ENCODE results near the gene TMEM208. TPM values are rescaled to one million over a fixed set of nuclear protein-coding genes. Genes with fewer than 3 reads are reported as not detected.

Gene TMEM208
- total RNA-seq, 1 experiment from 2014 or later, result 53.5 TPM

DNA sequence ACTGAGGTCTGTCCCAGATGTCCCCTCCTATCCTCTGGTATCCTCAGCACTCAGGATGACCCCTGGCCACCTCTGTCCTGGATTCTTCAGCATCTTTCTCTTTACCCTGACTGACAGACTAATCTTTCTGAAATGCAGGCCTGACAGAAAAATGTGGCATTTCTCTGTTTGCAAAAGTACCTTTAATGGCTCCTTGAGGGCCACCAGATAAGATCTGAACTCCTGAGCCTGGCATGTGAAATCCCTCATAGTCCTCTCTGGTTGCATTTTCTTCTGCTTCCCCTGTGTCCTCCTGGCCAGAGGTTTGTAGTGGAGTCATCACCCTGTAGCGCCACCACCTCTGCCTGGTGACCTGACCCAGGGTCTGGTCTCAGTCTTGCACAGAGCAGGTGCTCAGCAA is 30.0 kb upstream of the TMEM208 start:
- intact Hi-C loops (cut with micrococcal nuclease; ENCODE audit: unreplicated experiment), result no loop called here
- Mint-ChIP-seq H3K36me3 (ENCODE audit: insufficient read depth, unreplicated experiment) (peaks cover 95% of the 10 kb centered on the region), H3K4me3 (ENCODE audit: low read depth, unreplicated experiment) (no peak overlapping the region)

DNA sequence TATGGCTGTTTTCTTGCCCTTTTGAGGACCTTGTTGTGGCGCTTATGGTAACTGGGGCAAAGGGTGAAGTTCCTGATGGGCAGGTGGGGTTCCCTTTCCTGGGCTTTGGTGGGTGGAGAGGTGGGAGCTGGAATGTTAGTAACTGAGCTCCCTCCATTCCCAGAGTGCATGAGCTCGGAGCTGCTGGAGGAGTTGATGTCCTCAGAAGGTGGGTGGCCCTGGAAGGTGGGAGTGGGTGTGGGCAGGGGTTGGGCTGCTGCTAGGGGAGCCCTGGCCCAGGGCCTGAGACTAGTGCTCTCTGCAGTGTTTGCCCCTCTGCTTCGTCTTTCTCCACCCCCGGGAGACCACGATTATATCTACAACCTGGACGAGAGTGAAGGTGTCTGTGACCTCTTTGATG is 29.2 kb upstream of the TMEM208 start:
- Mint-ChIP-seq H3K27me3 (ENCODE audit: unreplicated experiment) (no peaks in the 10 kb centered on the region), H3K36me3 (ENCODE audit: insufficient read depth, unreplicated experiment) (peaks cover 94% of the 10 kb centered on the region), H3K27ac (ENCODE audit: unreplicated experiment) (no peak overlapping the region), H3K9me3 (ENCODE audit: low read depth, unreplicated experiment) (no peaks in the 10 kb centered on the region), H3K4me1 (ENCODE audit: low read depth, unreplicated experiment) (peaks cover 38% of the 10 kb centered on the region), H3K4me3 (ENCODE audit: low read depth, unreplicated experiment) (no peak overlapping the region)
- no TSS peak for BruUV-seq (replicated peaks)
- no peak for DNase-seq
- CTCF ChIA-PET, result interaction anchor here (0.6 to 2.9 kb wide), 11 partner anchors 12 to 244 kb away, joined by 3 to 9 read pairs (median 5); partner anchors contain the start of genes FHOD1 and TMEM208
- intact Hi-C loops (cut with micrococcal nuclease; ENCODE audit: unreplicated experiment), result no loop called here
- no peak for TF ChIP-seq CTCF (IDR thresholded peaks at IDR 0.05; ENCODE audit: unreplicated experiment)

More for the DNA sequence above, 30.0 kb upstream of the TMEM208 start:
- CTCF ChIA-PET, result interaction anchor here (2.9 kb wide), 1 partner anchor 243 kb away, joined by 7 read pairs; no protein-coding TSS in a partner anchor
- no peak for DNase-seq
- no TSS peak for BruUV-seq (replicated peaks)
- no peaks in the 10 kb centered on the region for H3K27me3 Mint-ChIP-seq (ENCODE audit: unreplicated experiment)
- TF ChIP-seq CTCF (IDR thresholded peaks at IDR 0.05; ENCODE audit: unreplicated experiment), result no peak
- no peak overlapping the region for H3K27ac Mint-ChIP-seq (ENCODE audit: unreplicated experiment)
- no peaks in the 10 kb centered on the region for H3K9me3 Mint-ChIP-seq (ENCODE audit: low read depth, unreplicated experiment)
- H3K4me1 Mint-ChIP-seq (ENCODE audit: low read depth, unreplicated experiment), result peaks cover 38% of the 10 kb centered on the region

DNA sequence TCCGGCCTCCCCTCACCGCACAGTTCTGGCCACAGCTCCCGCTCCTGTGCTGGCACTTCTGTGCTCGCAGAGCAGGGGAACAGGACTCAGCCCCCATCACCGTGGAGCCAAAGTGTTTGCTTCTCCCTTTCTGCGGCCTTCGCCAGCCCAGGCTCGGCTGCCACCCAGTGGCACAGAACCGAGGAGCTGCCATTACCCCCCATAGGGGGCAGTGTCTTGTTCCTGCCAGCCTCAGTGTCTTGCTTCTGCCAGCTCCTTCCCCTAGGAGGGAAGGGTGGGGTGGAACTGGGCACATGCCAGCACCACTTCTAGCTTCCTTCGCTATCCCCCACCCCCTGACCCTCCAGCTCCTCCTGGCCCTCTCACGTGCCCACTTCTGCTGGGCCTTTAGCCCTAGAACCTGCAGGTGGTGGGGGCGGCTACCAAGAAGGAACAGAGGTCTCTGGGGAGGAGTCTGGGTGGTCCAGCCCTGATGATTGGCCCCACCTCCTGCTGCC is 28.6 kb upstream of the TMEM208 start:
- Mint-ChIP-seq H3K27me3 (ENCODE audit: unreplicated experiment) (no peaks in the 10 kb centered on the region), H3K27ac (ENCODE audit: unreplicated experiment) (peak overlapping the region; percentile 76), H3K36me3 (ENCODE audit: insufficient read depth, unreplicated experiment) (peaks cover 94% of the 10 kb centered on the region), H3K9me3 (ENCODE audit: low read depth, unreplicated experiment) (no peaks in the 10 kb centered on the region), H3K4me1 (ENCODE audit: low read depth, unreplicated experiment) (peaks cover 36% of the 10 kb centered on the region), H3K4me3 (ENCODE audit: low read depth, unreplicated experiment) (no peak overlapping the region)
- intact Hi-C loops (cut with micrococcal nuclease; ENCODE audit: unreplicated experiment), result no loop called here
- no TSS peak for BruUV-seq (replicated peaks)
- peak; percentile 86 for TF ChIP-seq CTCF (IDR thresholded peaks at IDR 0.05; ENCODE audit: unreplicated experiment)
- CTCF ChIA-PET, result interaction anchor here (0.6 to 2.9 kb wide), 13 partner anchors 13 to 244 kb away, joined by 3 to 9 read pairs (median 5); partner anchors contain the start of genes FHOD1 and TMEM208
- DNase-seq, result peak; percentile 83

GRCh38 chr16:67199011-67199807 is 27.7 kb upstream of the TMEM208 start, which contains the start of gene ELMO3:
TSS of gene ELMO3 (plus strand) at chr16:67199131. CDS start at chr16:67199327, 196 bp downstream.
- CTCF ChIA-PET, result interaction anchor here (0.7 to 2.9 kb wide), 7 partner anchors 24 to 245 kb away, joined by 3 to 9 read pairs (median 5); partner anchors contain the start of genes FHOD1 and TMEM208
- no TSS peak for BruUV-seq (replicated peaks)
- peaks cover 93% of the 10 kb centered on the region for H3K36me3 Mint-ChIP-seq (ENCODE audit: insufficient read depth, unreplicated experiment)

More at GRCh38 chr16:67199011-67199807, 27.7 kb upstream of the TMEM208 start, which contains the start of gene ELMO3:
- TF ChIP-seq CTCF (IDR thresholded peaks at IDR 0.05; ENCODE audit: unreplicated experiment), result peak; percentile 93
- Mint-ChIP-seq H3K4me1 (ENCODE audit: low read depth, unreplicated experiment) (peaks cover 27% of the 10 kb centered on the region), H3K27ac (ENCODE audit: unreplicated experiment) (peak within 1 kb of the TSS; percentile 94), H3K4me3 (ENCODE audit: low read depth, unreplicated experiment) (peak within 1 kb of the TSS; percentile 88), H3K9me3 (ENCODE audit: low read depth, unreplicated experiment) (no peaks in the 10 kb centered on the region), H3K27me3 (ENCODE audit: unreplicated experiment) (no peaks in the 10 kb centered on the region)
- DNase-seq, result peak; percentile 89
- intact Hi-C loops (cut with micrococcal nuclease; ENCODE audit: unreplicated experiment), result no loop called here
